ENCODE results near the gene HOPX. TPM values are rescaled to one million over a fixed set of nuclear protein-coding genes. Genes with fewer than 3 reads are reported as not detected.

HOPX gene
- total RNA-seq, 1 donor from 2014 or later: 0.54 TPM

GRCh38 chr4:56665781-56666180 is 15.3 kb downstream of the HOPX start:
- TF ChIP-seq CTCF (IDR thresholded peaks at IDR 0.05; ENCODE audit: partially characterized antibody, unreplicated experiment): no peak
- Mint-ChIP-seq H3K4me3 (ENCODE audit: unreplicated experiment) (no peak overlapping the region), H3K27me3 (ENCODE audit: unreplicated experiment) (peaks cover 2% of the 10 kb centered on the region), H3K27ac (ENCODE audit: unreplicated experiment) (no peak overlapping the region), H3K9me3 (ENCODE audit: unreplicated experiment) (peaks cover 2% of the 10 kb centered on the region), H3K36me3 (ENCODE audit: unreplicated experiment) (no peaks in the 10 kb centered on the region), H3K4me1 (ENCODE audit: low read depth, unreplicated experiment) (no peaks in the 10 kb centered on the region)
- no peak for DNase-seq

- Mint-ChIP-seq H3K4me1 (ENCODE audit: low read depth, unreplicated experiment) (no peaks in the 10 kb centered on the region), H3K27ac (ENCODE audit: unreplicated experiment) (no peak overlapping the region), H3K27me3 (ENCODE audit: unreplicated experiment) (peaks cover 2% of the 10 kb centered on the region), H3K36me3 (ENCODE audit: unreplicated experiment) (no peaks in the 10 kb centered on the region), H3K4me3 (ENCODE audit: unreplicated experiment) (no peak overlapping the region), H3K9me3 (ENCODE audit: unreplicated experiment) (peaks cover 2% of the 10 kb centered on the region)
- DNase-seq: no peak
- TF ChIP-seq CTCF (IDR thresholded peaks at IDR 0.05; ENCODE audit: partially characterized antibody, unreplicated experiment): no peak
Measured at GRCh38 chr4:56662782-56663468, 18.2 kb downstream of the HOPX start.

- H3K4me1 Mint-ChIP-seq (ENCODE audit: low read depth, unreplicated experiment): peaks cover 1% of the 10 kb centered on the region
- H3K4me3 Mint-ChIP-seq (ENCODE audit: unreplicated experiment): no peak overlapping the region
- no peaks in the 10 kb centered on the region for H3K36me3 Mint-ChIP-seq (ENCODE audit: unreplicated experiment)
- peaks cover 8% of the 10 kb centered on the region for H3K27me3 Mint-ChIP-seq (ENCODE audit: unreplicated experiment)
- no peak overlapping the region for H3K27ac Mint-ChIP-seq (ENCODE audit: unreplicated experiment)
- TF ChIP-seq CTCF (IDR thresholded peaks at IDR 0.05; ENCODE audit: partially characterized antibody, unreplicated experiment): no peak
- peaks cover 2% of the 10 kb centered on the region for H3K9me3 Mint-ChIP-seq (ENCODE audit: unreplicated experiment)
- no peak for DNase-seq
Measured at GRCh38 chr4:56659946-56660345, 21.1 kb downstream of the HOPX start.

GRCh38 chr4:56658528-56658927 is 22.6 kb downstream of the HOPX start:
- TF ChIP-seq CTCF (IDR thresholded peaks at IDR 0.05; ENCODE audit: partially characterized antibody, unreplicated experiment): no peak
- Mint-ChIP-seq H3K9me3 (ENCODE audit: unreplicated experiment) (no peaks in the 10 kb centered on the region), H3K4me1 (ENCODE audit: low read depth, unreplicated experiment) (peaks cover 7% of the 10 kb centered on the region), H3K27me3 (ENCODE audit: unreplicated experiment) (peaks cover 6% of the 10 kb centered on the region), H3K36me3 (ENCODE audit: unreplicated experiment) (peaks cover 6% of the 10 kb centered on the region), H3K27ac (ENCODE audit: unreplicated experiment) (no peak overlapping the region), H3K4me3 (ENCODE audit: unreplicated experiment) (no peak overlapping the region)
- DNase-seq: no peak

GRCh38 chr4:56657818-56658217 is 23.3 kb downstream of the HOPX start:
- Mint-ChIP-seq H3K9me3 (ENCODE audit: unreplicated experiment) (no peaks in the 10 kb centered on the region), H3K27me3 (ENCODE audit: unreplicated experiment) (peaks cover 6% of the 10 kb centered on the region), H3K36me3 (ENCODE audit: unreplicated experiment) (peaks cover 6% of the 10 kb centered on the region), H3K27ac (ENCODE audit: unreplicated experiment) (no peak overlapping the region), H3K4me1 (ENCODE audit: low read depth, unreplicated experiment) (peaks cover 7% of the 10 kb centered on the region), H3K4me3 (ENCODE audit: unreplicated experiment) (no peak overlapping the region)
- no peak for TF ChIP-seq CTCF (IDR thresholded peaks at IDR 0.05; ENCODE audit: partially characterized antibody, unreplicated experiment)
- no peak for DNase-seq
